HG03571 (cell line): ENCODE results near the gene CCND3.
A peak's percentile ranks its signal among the peaks of the same experiment; 100 is the strongest.

Experiments
- ATAC-seq: cut with Tn5 transposase; IDR thresholded peaks from one replicate; pipeline ENCODE4 v1.9.1; 2021; ENCODE audit not compliant: unreplicated experiment

The CCND3 gene

GRCh38 chr6:41941280-41942066 is at the start of gene CCND3:
CCND3 (minus strand) TSS chr6:41941808; CDS start chr6:41941649, 159 bp downstream.
- ATAC-seq: peak; percentile 89

DNA sequence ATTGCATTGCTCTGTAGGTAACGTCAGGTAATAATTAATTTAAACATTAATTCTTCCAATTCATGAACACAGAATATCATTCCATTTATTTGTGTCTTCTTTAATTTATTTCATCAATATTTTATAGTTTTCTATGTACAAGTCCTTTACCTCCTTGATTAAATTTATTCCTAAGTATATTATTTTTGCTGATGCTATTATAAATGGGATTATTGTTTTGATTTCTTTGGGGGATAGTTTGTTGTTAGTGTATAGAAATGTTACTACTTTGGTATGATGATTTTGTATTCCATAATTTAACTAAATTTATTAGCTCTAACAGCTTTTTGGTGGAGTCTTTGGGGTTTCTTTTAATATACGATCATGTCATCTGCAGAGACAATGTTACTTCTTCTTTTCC is 44.7 kb upstream of the CCND3 start:
- no peak for ATAC-seq

GRCh38 chr6:41984623-41985022 is 43.0 kb upstream of the CCND3 start:
- ATAC-seq: no peak

GRCh38 chr6:41976794-41977484 is 35.3 kb upstream of the CCND3 start:
- ATAC-seq: no peak

DNA sequence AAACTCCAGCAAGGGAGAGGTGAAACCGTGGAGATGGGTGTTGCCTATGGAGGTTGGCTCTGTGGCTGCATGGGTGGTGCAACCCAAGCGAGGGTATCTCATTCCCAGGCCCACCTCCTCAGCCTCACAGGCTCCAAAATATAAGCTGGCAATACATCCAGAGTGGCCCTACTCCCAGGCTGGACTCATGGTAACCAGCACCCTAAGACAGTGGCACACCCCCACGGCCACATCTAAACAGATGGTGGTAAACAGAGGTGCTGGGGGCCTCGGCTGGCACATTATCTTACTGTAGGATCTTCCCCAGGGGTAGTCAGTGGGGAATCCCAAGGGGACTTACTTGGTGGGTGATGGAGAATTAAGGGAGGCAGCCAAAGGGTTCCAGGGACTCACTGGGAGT is 33.7 kb upstream of the CCND3 start:
- no peak for ATAC-seq

DNA sequence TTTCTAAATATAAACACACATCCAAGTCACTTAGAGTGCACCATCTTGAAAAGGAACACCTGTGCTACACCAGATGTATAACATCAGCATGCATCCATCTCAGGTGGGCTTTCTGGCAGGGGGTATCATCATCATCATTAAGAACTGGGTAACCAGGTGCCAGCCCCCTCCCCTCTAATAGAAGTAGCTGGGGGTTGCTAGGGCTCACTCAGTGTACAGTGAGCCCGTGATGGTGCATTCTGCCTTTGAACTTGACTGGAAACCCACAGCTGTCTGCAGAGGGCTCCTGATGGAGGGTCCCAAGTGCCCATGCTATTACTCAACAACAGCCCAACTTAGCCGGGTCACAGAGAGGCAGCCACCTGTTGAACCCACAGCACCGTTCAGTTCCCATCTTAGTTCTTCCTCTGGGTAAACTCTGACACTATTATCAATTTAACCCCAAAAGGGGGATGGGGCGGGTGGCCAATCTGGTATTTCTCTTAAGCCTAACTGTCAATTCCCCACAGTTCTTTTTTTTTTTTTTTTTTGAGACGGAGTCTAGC is 32.7 kb upstream of the CCND3 start:
- ATAC-seq: no peak

GRCh38 chr6:41972826-41973225 is 31.2 kb upstream of the CCND3 start:
- ATAC-seq: no peak

- ATAC-seq: no peak
Measured at GRCh38 chr6:41970436-41970846, 28.8 kb upstream of the CCND3 start.

- ATAC-seq: no peak
Measured at GRCh38 chr6:41967312-41968287, 26.0 kb upstream of the CCND3 start.

- no peak for ATAC-seq
Measured at GRCh38 chr6:41966961-41967311, 25.3 kb upstream of the CCND3 start.

- ATAC-seq: no peak
Measured at GRCh38 chr6:41966214-41966920, 24.8 kb upstream of the CCND3 start.

DNA sequence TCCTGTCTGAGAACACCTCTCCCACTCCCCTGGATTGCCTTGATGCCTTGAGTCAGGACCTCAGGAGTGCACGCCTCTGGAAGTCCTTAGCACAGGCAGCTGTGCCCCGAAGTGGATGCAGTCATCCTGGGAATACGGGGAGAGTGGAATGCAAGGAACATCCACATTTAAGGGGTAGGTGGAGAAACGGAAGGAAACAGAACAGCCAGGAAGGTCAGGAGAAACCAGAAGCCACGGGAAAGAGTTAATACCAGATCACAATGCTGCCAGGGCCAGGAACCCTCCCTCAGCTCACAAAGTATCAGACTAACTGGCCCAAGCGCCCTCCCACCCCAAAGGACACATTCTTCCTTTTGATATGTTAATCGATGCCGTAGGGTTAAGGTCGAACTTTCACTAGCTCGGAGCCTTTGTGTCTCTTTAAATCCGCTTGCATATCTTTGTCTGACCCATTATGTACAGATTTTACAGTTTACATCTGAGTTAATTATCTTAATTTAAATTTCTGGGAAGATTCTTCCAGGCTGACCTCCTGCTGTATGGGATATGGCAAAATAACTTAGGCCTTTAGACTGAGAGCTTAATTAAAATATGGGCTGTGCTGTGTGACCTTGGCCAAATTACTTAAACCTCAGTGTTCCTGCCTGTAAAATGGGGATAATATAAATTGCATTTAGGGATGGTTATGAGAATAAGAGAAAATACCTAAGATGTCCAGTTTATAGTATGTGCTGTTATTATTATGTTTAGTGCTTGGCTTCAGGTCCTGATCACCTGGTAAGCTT is 24.0 kb upstream of the CCND3 start:
- ATAC-seq: no peak

DNA sequence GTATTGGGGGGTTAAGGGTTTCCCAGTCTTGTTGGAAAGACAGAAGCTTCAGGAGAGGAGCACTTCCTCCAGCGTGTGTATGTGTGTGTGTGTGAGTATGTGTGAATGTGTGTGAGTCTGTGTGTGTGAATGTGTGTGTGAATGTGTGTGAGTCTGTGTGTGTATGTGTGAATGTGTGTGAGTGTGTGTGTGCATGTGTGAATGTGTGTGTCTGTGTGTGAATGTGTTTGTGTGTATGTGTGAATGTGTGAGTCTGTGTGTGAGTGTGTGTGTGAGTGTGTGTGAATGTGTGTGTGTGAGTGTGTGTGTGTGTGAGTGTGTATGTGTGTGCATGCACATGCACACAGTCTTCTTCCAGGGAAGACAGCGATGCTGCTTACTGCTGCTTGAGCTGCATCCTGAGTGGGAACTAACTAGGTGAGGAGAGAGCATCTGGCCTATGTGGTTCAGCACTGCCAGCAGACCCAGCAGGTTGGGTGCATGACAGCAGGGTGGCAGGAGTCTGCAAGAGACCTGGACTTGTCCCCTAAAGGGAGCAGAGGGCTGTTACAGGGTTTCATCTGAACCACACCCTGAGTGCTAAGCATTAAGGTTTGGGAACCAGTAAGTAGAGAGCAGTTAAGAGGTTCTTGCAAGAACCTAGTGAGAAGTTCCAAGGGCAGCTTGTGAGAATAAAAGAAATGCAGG is 22.7 kb upstream of the CCND3 start:
- no peak for ATAC-seq

- ATAC-seq: no peak
Measured at GRCh38 chr6:41963371-41963770, 21.8 kb upstream of the CCND3 start.

DNA sequence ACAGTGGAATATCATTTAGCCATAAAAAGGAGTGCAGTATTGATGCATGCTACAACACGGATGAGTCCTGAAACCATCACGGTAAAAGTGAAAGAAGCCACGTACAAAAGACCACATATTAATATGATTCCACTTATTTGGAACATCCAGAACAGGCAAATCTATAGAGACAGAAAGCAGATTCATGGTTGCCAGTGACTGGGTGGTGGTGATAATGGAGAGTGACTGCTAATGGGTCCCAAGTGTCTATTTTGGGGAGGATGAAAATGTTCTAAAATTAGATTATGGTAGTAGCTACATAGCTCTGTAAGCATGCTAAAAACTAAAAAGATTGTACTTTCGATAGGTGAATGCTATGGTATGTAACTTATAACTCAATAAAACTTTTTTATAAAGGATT is 18.4 kb upstream of the CCND3 start:
- ATAC-seq: no peak

DNA sequence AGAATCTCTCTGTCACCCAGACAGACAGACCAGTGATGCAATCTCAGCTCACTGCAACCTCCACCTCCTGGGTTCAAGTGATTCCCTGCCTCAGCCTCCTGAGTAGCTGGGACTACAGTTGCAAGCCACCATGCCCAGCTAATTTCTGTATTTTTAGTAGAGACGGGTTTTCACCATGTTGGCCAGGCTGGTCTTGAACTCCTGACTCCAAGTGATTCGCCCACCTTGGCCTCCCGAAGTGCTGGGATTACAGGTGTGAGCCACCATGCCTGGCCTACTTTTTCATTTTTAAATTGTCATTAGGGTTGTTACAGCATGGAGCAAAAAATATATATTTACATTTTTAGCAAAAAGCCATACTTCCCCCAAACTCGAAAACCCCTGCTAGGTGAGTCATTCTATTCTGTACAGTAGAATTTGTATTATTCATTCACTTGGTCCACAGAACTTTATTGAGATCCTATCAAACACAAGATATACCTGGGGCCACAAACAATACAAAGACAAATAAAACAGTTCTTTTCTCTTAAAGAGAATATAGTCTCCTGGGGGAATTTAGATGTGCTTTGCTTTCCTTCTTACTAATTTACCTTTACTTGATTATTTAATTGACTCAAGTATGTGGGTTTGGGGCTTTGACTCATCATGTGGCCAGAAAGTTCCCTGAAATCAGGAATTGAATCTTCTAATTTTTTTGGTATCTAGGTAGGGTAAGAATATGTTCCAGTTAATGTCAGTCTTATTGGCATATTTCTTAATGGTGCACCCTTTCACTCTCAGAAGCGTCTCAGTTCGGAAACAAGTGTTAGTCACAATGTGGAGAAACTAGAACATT is 16.6 kb upstream of the CCND3 start:
- ATAC-seq: no peak

DNA sequence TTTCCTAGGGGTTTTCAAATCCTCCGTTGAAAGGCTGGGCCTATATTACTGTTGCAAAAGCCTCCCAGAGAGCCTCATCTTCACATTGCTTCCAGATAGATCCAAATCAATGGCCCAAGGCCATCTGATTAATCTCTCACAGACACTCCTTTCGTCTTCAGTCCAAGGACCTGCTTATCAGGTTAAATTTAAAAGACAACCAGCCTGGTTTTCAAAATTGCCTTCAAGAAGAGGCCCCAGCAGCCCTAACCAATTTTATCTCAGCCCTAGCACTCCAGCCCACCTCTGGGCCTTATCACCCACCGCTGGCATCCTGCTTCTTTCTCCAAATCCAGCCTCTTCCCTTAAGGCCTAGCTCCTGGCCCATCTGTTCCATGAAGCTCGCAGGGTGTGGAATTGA is 15.5 kb upstream of the CCND3 start:
- no peak for ATAC-seq

DNA sequence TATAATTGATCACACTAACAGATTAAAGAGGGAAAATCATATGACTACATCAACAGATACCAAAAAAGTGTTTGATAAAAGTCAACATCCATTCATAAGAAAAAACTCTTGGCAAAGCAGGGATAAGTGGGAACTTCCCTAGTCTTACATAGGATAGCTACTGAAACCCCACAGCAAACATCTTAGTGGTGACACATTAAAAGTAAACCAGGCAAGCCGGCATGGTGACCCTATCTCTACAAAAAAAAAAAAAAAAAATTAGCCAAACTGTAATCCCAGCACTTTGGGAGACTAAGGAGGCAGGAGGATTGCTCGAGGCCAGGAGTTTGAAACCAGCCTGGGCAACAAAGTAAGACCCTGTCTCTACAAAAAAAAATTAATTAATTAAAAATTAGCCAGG is 13.8 kb upstream of the CCND3 start:
- no peak for ATAC-seq
